GM23338 (cell line): Measurements from ENCODE around the gene SLC25A29. TPM values are rescaled to one million over a fixed set of nuclear protein-coding genes. Genes with fewer than 3 reads are reported as not detected.
"Not testable (repeated sequence)": the region's sequence is repeated elsewhere in the genome, so short reads cannot be mapped to it uniquely, and the experiment has no call there.

Experiments
- ATAC-seq: fragments of 200-7000 bp; cut with Tn5 transposase; 3 replicates; pipeline ENCODE4 v1.9.1; 2020
- DNase-seq: peaks from one replicate; pipeline ENCODE4 v3.0.0-alpha.2; 2015; ENCODE audit warnings: low spot score
- H2AFZ ChIP-seq: fragments of 200-600 bp; sonication (generic); 2 replicates; pipeline ENCODE4 v1.8.0; 2016; ENCODE audit warnings: antibody characterized with exemption, mild to moderate bottlenecking, moderate library complexity
- H3F3A ChIP-seq: fragments of 200-600 bp; sonication (generic); replicated peaks from 2 replicates; pipeline ENCODE4 v1.8.0; 2017; ENCODE audit warnings: antibody characterized with exemption, mixed run types, low read depth
- H3K27ac ChIP-seq: fragments of 200-600 bp; sonication (generic); 2 replicates; pipeline ENCODE4 v1.6.1; 2016; ENCODE audit warnings: low read depth
- H3K27me3 ChIP-seq: fragments of 200-600 bp; sonication (generic); 2 replicates; pipeline ENCODE4 v1.8.0; 2016; ENCODE audit warnings: mild to moderate bottlenecking, mixed run types, moderate library complexity; ENCODE audit not compliant: insufficient read depth
- H3K36me3 ChIP-seq: fragments of 200-600 bp; sonication (generic); 2 replicates; pipeline ENCODE4 v1.8.0; 2016; ENCODE audit warnings: mild to moderate bottlenecking; ENCODE audit not compliant: insufficient read depth
- H3K4me1 ChIP-seq: fragments of 200-600 bp; sonication (generic); 2 replicates; pipeline ENCODE4 v1.8.0; 2016; ENCODE audit warnings: mild to moderate bottlenecking, moderate library complexity; ENCODE audit not compliant: insufficient read depth
- H3K4me2 ChIP-seq: fragments of 200-600 bp; sonication (generic); 2 replicates; pipeline ENCODE4 v1.7.1; 2017; ENCODE audit warnings: mixed run types
- H3K4me3 ChIP-seq: fragments of 200-600 bp; sonication (generic); 2 replicates; pipeline ENCODE4 v1.6.1; 2016; ENCODE audit warnings: mixed run types
- H3K79me2 ChIP-seq: fragments of 200-600 bp; sonication (generic); replicated peaks from 2 replicates; pipeline ENCODE4 v1.8.0; 2017; ENCODE audit warnings: mild to moderate bottlenecking; ENCODE audit not compliant: insufficient read depth
- H3K9me2 ChIP-seq: fragments of 200-600 bp; sonication (generic); 2 replicates; pipeline ENCODE4 v1.8.0; 2017; ENCODE audit not compliant: insufficient read depth
- H4K20me1 ChIP-seq: fragments of 200-600 bp; sonication (generic); replicated peaks from 2 replicates; pipeline ENCODE4 v1.8.0; 2017; ENCODE audit warnings: mild to moderate bottlenecking; ENCODE audit not compliant: insufficient read depth
- H3K27ac Mint-ChIP-seq: 2 replicates; pipeline ENCODE4 v1.8.0; 2020; ENCODE audit warnings: inconsistent platforms, mild to moderate bottlenecking, moderate library complexity, mixed read lengths
- H3K27me3 Mint-ChIP-seq: 3 replicates; pipeline ENCODE4 v1.8.0; 2022; ENCODE audit warnings: low read depth, mild to moderate bottlenecking, moderate library complexity, mixed read lengths, inconsistent platforms; ENCODE audit not compliant: insufficient read depth, poor library complexity
- H3K36me3 Mint-ChIP-seq: 3 replicates; pipeline ENCODE4 v1.8.0; 2021; ENCODE audit warnings: low read depth, mild to moderate bottlenecking, inconsistent platforms, moderate library complexity, mixed read lengths
- H3K4me1 Mint-ChIP-seq: 3 replicates; pipeline ENCODE4 v1.8.0; 2020; ENCODE audit warnings: mild to moderate bottlenecking, inconsistent platforms, mixed read lengths
- H3K4me3 Mint-ChIP-seq: 3 replicates; pipeline ENCODE4 v1.8.0; 2021; ENCODE audit warnings: moderate library complexity, mild to moderate bottlenecking, inconsistent platforms, mixed read lengths
- H3K9me3 Mint-ChIP-seq: 3 replicates; pipeline ENCODE4 v1.8.0; 2020; ENCODE audit warnings: moderate library complexity, mild to moderate bottlenecking, inconsistent platforms, mixed read lengths
- ETS1 ChIP-seq: IDR thresholded peaks from 2 replicates; pipeline ENCODE4 v1.6.1; 2016; ENCODE audit warnings: antibody characterized with exemption
- EZH2 ChIP-seq: fragments of 200-600 bp; sonication (generic); IDR thresholded peaks from one replicate; pipeline ENCODE4 v1.8.0; 2017; ENCODE audit warnings: antibody characterized with exemption, mild to moderate bottlenecking, low read depth; ENCODE audit not compliant: unreplicated experiment
- NANOG ChIP-seq: IDR thresholded peaks from 2 replicates; pipeline ENCODE4 v1.6.1; 2016; ENCODE audit warnings: antibody characterized with exemption, borderline replicate concordance
- POLR2AphosphoS5 ChIP-seq: IDR thresholded peaks from 2 replicates; pipeline ENCODE4 v1.6.1; 2016; ENCODE audit warnings: antibody characterized with exemption, low read depth
- ZNF331 ChIP-seq: fragments of 250-450 bp; sonication (Bioruptor Pico); IDR thresholded peaks from 2 replicates; pipeline ENCODE4 v1.5.0; 2020; ENCODE audit warnings: low read depth, mild to moderate bottlenecking, moderate library complexity
- polyA plus RNA-seq: library from polyadenylated mRNA; unstranded; fragments of >200 nt; fragmentation: Nextera tagmentation; extraction: Ambion mirVana; gene quantifications from 2 replicates; pipeline ENCODE4 v1.2.1, GENCODE V29; 2016
- total RNA-seq: library from RNA; depleted of rRNA; stranded (reverse); fragments of >200 nt; shearing (Covaris generic); gene quantifications from 2 replicates; pipeline ENCODE4 v1.2.3, GENCODE V29; 2014
- TF ChIP-seq, protein P1 (sequence below), 2 experiments: fragments of 200-600 bp in 1 of 2; sonication (generic) in 1 of 2; conservative IDR thresholded peaks; 2 replicates each; pipeline versions ENCODE4 v1.5.1 to v1.6.1; 2016 to 2017; ENCODE audit warnings: antibody characterized with exemption in 2 of 2, low read depth in 2 of 2, mild to moderate bottlenecking in 2 of 2, moderate library complexity in 1 of 2

Gene SLC25A29
- total and polyA plus RNA-seq, 2 experiments from 2014 or later: 65.6 to 206 TPM

GRCh38 chr14:100309028-100309737, 2.9 kb upstream of the SLC25A29 start (continued):
- TF ChIP-seq ZNF331 (CRISPR knock-in tag): no peak
- TF ChIP-seq NANOG: no peak

DNA sequence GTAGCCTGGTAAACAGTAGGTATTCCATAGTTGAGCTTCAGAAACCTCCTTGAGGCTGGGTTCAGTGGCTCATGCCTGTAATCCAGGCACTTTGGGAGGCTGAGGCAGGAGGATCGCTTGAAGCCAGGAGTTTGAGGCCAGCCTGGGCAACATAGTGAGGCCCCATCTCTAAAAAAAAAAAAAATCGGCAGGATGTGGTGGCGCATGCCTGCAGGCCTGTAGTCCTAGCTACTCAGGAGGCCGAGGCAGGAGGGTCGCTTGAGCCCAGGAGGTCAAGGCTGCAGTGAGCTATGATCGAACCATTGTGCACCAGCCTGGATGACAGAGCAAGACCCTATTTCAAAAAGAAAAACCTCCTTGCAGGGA, 2.2 kb upstream of the SLC25A29 start:
- H3K36me3 ChIP-seq, H3K27me3 ChIP-seq, H3K4me3 ChIP-seq, H3K9me3 Mint-ChIP-seq, DNase-seq, H2AFZ ChIP-seq, ATAC-seq, H3K27ac Mint-ChIP-seq, H3K36me3 Mint-ChIP-seq, H3K4me2 ChIP-seq, H3K9me2 ChIP-seq, H3K4me3 Mint-ChIP-seq, H3K27ac ChIP-seq: not testable (repeated sequence)
- Mint-ChIP-seq H3K27me3 (peaks cover 20% of the 10 kb centered on the region), H3K4me1 (peaks cover 55% of the 10 kb centered on the region)
- Histone ChIP-seq H3K79me2 (peaks cover 19% of the 10 kb centered on the region), H3K4me1 (peaks cover 13% of the 10 kb centered on the region), H3F3A (peaks cover 18% of the 10 kb centered on the region), H4K20me1 (peaks cover 12% of the 10 kb centered on the region; the same call in 1 of the 2 replicates)

GRCh38 chr14:100307766-100308426, 1.7 kb upstream of the SLC25A29 start:
- Mint-ChIP-seq H3K4me1 (peaks cover 57% of the 10 kb centered on the region), H3K4me3 (peak overlapping the region; percentile 89), H3K36me3 (peaks cover 3% of the 10 kb centered on the region), H3K9me3 (no peaks in the 10 kb centered on the region), H3K27me3 (peaks cover 20% of the 10 kb centered on the region), H3K27ac (no peak overlapping the region)
- Histone ChIP-seq H2AFZ (no peak overlapping the region), H3K9me2 (no peaks in the 10 kb centered on the region), H3K36me3 (no peaks in the 10 kb centered on the region), H3K4me2 (peak overlapping the region; percentile 86), H3K4me3 (peak overlapping the region; percentile 77), H3F3A (peaks cover 16% of the 10 kb centered on the region), H3K27ac (no peak overlapping the region), H4K20me1 (peaks cover 17% of the 10 kb centered on the region; the same call in 1 of the 2 replicates), H3K79me2 (peaks cover 25% of the 10 kb centered on the region), H3K27me3 (peaks cover 6% of the 10 kb centered on the region; the same call in 1 of the 2 replicates), H3K4me1 (peaks cover 12% of the 10 kb centered on the region)
- ATAC-seq (no peak), DNase-seq (no peak)
- TF ChIP-seq, protein P1, sequence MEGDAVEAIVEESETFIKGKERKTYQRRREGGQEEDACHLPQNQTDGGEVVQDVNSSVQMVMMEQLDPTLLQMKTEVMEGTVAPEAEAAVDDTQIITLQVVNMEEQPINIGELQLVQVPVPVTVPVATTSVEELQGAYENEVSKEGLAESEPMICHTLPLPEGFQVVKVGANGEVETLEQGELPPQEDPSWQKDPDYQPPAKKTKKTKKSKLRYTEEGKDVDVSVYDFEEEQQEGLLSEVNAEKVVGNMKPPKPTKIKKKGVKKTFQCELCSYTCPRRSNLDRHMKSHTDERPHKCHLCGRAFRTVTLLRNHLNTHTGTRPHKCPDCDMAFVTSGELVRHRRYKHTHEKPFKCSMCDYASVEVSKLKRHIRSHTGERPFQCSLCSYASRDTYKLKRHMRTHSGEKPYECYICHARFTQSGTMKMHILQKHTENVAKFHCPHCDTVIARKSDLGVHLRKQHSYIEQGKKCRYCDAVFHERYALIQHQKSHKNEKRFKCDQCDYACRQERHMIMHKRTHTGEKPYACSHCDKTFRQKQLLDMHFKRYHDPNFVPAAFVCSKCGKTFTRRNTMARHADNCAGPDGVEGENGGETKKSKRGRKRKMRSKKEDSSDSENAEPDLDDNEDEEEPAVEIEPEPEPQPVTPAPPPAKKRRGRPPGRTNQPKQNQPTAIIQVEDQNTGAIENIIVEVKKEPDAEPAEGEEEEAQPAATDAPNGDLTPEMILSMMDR (conservative IDR thresholded peaks at IDR 0.05; ENCODE audit: low read depth in 2 of 2): no peak
- no peak for TF ChIP-seq ZNF331 (CRISPR knock-in tag)
- no peak for TF ChIP-seq POLR2AphosphoS5
- TF ChIP-seq NANOG: no peak
- no peak for TF ChIP-seq ETS1
- TF ChIP-seq EZH2: no peak
